DOHH2 (cell line): Measurements from ENCODE around the gene KCNG2.

Experiments used
- EZH2phosphoT487 ChIP-seq: fragments of 200-600 bp; sonication (generic); IDR thresholded peaks from 2 replicates; pipeline ENCODE4 v1.6.1; 2017; ENCODE audit warnings: borderline replicate concordance, mild to moderate bottlenecking, antibody characterized with exemption, low read length, moderate library complexity, mixed read lengths
- TF ChIP-seq, protein P1 (sequence below): fragments of 200-600 bp; sonication (generic); IDR thresholded peaks from one replicate; pipeline ENCODE4 v1.5.1; 2014; ENCODE audit warnings: antibody characterized with exemption, mild to moderate bottlenecking, low read depth, low read length; ENCODE audit not compliant: poor library complexity, severe bottlenecking

DNA sequence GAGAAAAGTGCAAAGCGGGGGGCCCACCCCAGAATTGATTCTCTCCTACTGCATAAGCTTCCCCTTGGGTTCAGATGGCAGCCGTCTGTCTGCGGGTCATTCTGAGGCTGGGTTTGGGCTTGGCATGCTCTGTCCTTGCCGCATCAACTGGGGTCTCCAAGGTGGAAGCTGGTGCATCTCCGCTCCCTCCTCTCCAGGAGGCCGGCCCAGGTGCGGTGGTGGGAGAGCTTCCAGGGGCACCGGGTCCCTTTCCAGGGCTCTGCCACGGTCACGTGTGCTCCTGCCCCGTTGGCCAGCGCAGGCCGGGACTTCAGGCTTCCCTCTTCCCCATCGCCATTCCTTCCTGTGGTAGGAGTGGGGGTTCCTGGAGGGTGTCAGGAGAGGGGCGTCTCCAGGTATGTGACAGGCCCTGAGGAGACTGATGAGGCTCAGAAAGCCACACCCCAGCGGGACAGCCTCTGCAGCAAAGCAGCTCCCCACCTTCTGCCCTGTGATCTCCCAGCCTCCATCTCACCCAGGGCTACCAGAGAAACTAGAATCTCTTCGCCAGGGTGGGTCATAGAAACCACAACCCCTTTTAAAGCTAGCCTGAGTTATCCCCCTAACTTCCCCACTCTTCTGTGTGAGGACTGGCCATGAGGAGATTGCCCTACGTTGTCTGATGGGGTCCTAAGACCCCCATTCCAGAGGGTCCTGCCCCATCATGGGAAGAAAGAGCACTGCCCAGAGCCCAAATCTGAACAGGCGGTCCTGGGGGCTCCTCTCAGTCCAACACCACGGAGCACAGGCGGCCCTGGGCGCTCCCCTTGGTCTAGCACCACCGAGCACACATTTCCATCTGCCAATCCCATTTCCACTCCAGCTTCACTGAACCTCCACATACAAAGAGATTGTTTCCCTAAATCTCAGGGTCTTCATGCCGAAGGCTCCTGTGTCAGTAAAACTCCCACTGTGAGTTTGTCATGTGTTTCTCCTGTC is 77.1 kb downstream of the KCNG2 start:
- TF ChIP-seq, protein P1, sequence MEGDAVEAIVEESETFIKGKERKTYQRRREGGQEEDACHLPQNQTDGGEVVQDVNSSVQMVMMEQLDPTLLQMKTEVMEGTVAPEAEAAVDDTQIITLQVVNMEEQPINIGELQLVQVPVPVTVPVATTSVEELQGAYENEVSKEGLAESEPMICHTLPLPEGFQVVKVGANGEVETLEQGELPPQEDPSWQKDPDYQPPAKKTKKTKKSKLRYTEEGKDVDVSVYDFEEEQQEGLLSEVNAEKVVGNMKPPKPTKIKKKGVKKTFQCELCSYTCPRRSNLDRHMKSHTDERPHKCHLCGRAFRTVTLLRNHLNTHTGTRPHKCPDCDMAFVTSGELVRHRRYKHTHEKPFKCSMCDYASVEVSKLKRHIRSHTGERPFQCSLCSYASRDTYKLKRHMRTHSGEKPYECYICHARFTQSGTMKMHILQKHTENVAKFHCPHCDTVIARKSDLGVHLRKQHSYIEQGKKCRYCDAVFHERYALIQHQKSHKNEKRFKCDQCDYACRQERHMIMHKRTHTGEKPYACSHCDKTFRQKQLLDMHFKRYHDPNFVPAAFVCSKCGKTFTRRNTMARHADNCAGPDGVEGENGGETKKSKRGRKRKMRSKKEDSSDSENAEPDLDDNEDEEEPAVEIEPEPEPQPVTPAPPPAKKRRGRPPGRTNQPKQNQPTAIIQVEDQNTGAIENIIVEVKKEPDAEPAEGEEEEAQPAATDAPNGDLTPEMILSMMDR: no peak
- no peak for TF ChIP-seq EZH2phosphoT487
